GM12878 (cell line): ENCODE measurements around the gene ARL10. TPM values are rescaled to one million over a fixed set of nuclear protein-coding genes. Genes with fewer than 3 reads are reported as not detected.
A peak's percentile ranks its signal among the peaks of the same experiment; 100 is the strongest.

Source experiments
- ASH2L ChIP-seq: fragments of 300-600, 200-600 bp; sonication (generic); IDR thresholded peaks from 2 replicates; pipeline ENCODE4 v1.6.1; 2017; ENCODE audit warnings: low read depth, mild to moderate bottlenecking, borderline replicate concordance
- BCL11A ChIP-seq: IDR thresholded peaks from 2 replicates; pipeline ENCODE4 v1.6.1; 2011; ENCODE audit warnings: low read depth, low read length
- BHLHE40 ChIP-seq, 2 experiments: fragments of 450-650 bp in 1 of 2; IDR thresholded peaks; 2 replicates each; pipeline ENCODE4 v1.6.1; 2011 to 2017; ENCODE audit warnings: low read depth in 2 of 2, borderline replicate concordance in 1 of 2, improper control_type of control experiment in 1 of 2, low read length in 1 of 2, mild to moderate bottlenecking in 1 of 2
- BMI1 ChIP-seq: fragments of 450-650 bp; IDR thresholded peaks from 2 replicates; pipeline ENCODE4 v1.6.1; 2016; ENCODE audit warnings: mild to moderate bottlenecking, moderate library complexity, borderline replicate concordance
- MYB ChIP-seq: fragments of 150-350 bp; IDR thresholded peaks from 2 replicates; pipeline ENCODE4 v1.6.1; 2014; ENCODE audit warnings: mild to moderate bottlenecking, low read depth, low read length, borderline replicate concordance
- NBN ChIP-seq: fragments of 450-650 bp; IDR thresholded peaks from 2 replicates; pipeline ENCODE4 v1.6.1; 2016
- NR2F1 ChIP-seq: fragments of 450-650 bp; conservative IDR thresholded peaks from 2 replicates; pipeline ENCODE4 v1.6.1; 2017; ENCODE audit warnings: mild to moderate bottlenecking
- RB1 ChIP-seq: fragments of 450-650 bp; formaldehyde crosslinking; IDR thresholded peaks from 2 replicates; pipeline ENCODE4 v1.6.1; 2017; ENCODE audit warnings: mild to moderate bottlenecking, borderline replicate concordance
- RFX5 ChIP-seq: IDR thresholded peaks from 2 replicates; pipeline ENCODE4 v1.6.1; 2011; ENCODE audit warnings: low read depth, low read length, improper control_type of control experiment
- SMAD1 ChIP-seq: fragments of 450-650 bp; IDR thresholded peaks from 2 replicates; pipeline ENCODE4 v1.6.1; 2018; ENCODE audit warnings: mild to moderate bottlenecking, low read depth; ENCODE audit not compliant: partially characterized antibody
- SREBF1 ChIP-seq: IDR thresholded peaks from 2 replicates; pipeline ENCODE4 v1.6.1; 2012; ENCODE audit warnings: mild to moderate bottlenecking, low read length
- USF1 ChIP-seq: IDR thresholded peaks from 2 replicates; pipeline ENCODE4 v1.6.1; 2011; ENCODE audit warnings: borderline replicate concordance, low read depth, mild to moderate bottlenecking, moderate library complexity, mixed read lengths, low read length; ENCODE audit not compliant: insufficient read depth; ENCODE audit errors: extremely low read length
- ZNF274 ChIP-seq: IDR thresholded peaks from one replicate; pipeline ENCODE4 v1.8.0; 2011; ENCODE audit not compliant: insufficient read length, insufficient read depth
- ZNF622 ChIP-seq: fragments of 450-650 bp; IDR thresholded peaks from 2 replicates; pipeline ENCODE4 v1.6.1; 2017; ENCODE audit warnings: mild to moderate bottlenecking, inconsistent platforms
- ZNF687 ChIP-seq: fragments of 450-650 bp; IDR thresholded peaks from 2 replicates; pipeline ENCODE4 v1.6.1; 2017; ENCODE audit warnings: mild to moderate bottlenecking, moderate library complexity
- polyA plus RNA-seq, 11 experiments: library from polyadenylated mRNA; depleted of rRNA in 4 of 11; unstranded in 6 of 11; stranded (reverse) in 5 of 11; fragments of >200 nt; fragmentation: Nextera tagmentation in 4 of 11; fragmentation: Illumina TruSeq in 1 of 11; extraction: Ambion mirVana in 4 of 11; extraction: Trizol in 1 of 11; gene quantifications; 1 replicate in 1 of 11; 2 replicates in 10 of 11; pipeline versions ENCODE4 v1.2.1 to v1.2.3, GENCODE V29; 2011 to 2016; ENCODE audit warnings: inconsistent platforms in 2 of 11, missing spikeins in 2 of 11, low read depth in 1 of 11
- total RNA-seq, 4 experiments: library from RNA; depleted of rRNA in 3 of 4; stranded (reverse); fragments of >200 nt in 3 of 4; fragmentation: Illumina TruSeq in 1 of 4; extraction: Trizol in 1 of 4; gene quantifications; 2 replicates each; pipeline versions ENCODE4 v1.2.1 to v1.2.3, GENCODE V29; 2013 to 2021
- TF ChIP-seq, protein P1 (sequence below): IDR thresholded peaks from 2 replicates; pipeline ENCODE4 v1.6.1; 2012; ENCODE audit warnings: mild to moderate bottlenecking, low read depth, low read length
- TF ChIP-seq, protein P2 (sequence below): fragments of 450-650 bp; IDR thresholded peaks from 2 replicates; pipeline ENCODE4 v1.6.1; 2018; ENCODE audit warnings: mild to moderate bottlenecking, low read depth, moderate library complexity; ENCODE audit not compliant: partially characterized antibody

Gene ARL10
- total and polyA plus RNA-seq, 10 of the 15 experiments (the other 5 are each of a cell fraction or from before 2014, with no cell fraction given) = 0.44 to 6.4 (median 2.4) TPM

- TF ChIP-seq ZNF687 = peak; percentile 84; the same call in 1 of the 2 replicates
- TF ChIP-seq, protein P1, sequence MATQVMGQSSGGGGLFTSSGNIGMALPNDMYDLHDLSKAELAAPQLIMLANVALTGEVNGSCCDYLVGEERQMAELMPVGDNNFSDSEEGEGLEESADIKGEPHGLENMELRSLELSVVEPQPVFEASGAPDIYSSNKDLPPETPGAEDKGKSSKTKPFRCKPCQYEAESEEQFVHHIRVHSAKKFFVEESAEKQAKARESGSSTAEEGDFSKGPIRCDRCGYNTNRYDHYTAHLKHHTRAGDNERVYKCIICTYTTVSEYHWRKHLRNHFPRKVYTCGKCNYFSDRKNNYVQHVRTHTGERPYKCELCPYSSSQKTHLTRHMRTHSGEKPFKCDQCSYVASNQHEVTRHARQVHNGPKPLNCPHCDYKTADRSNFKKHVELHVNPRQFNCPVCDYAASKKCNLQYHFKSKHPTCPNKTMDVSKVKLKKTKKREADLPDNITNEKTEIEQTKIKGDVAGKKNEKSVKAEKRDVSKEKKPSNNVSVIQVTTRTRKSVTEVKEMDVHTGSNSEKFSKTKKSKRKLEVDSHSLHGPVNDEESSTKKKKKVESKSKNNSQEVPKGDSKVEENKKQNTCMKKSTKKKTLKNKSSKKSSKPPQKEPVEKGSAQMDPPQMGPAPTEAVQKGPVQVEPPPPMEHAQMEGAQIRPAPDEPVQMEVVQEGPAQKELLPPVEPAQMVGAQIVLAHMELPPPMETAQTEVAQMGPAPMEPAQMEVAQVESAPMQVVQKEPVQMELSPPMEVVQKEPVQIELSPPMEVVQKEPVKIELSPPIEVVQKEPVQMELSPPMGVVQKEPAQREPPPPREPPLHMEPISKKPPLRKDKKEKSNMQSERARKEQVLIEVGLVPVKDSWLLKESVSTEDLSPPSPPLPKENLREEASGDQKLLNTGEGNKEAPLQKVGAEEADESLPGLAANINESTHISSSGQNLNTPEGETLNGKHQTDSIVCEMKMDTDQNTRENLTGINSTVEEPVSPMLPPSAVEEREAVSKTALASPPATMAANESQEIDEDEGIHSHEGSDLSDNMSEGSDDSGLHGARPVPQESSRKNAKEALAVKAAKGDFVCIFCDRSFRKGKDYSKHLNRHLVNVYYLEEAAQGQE = no peak
- no peak for TF ChIP-seq RFX5
- no peak for TF ChIP-seq BCL11A
- TF ChIP-seq ASH2L = no peak
- TF ChIP-seq NBN = no peak
- no peak for TF ChIP-seq ZNF622
- TF ChIP-seq BMI1 = no peak
- TF ChIP-seq USF1 = no peak
- TF ChIP-seq SREBF1 = no peak
- TF ChIP-seq, protein P2, sequence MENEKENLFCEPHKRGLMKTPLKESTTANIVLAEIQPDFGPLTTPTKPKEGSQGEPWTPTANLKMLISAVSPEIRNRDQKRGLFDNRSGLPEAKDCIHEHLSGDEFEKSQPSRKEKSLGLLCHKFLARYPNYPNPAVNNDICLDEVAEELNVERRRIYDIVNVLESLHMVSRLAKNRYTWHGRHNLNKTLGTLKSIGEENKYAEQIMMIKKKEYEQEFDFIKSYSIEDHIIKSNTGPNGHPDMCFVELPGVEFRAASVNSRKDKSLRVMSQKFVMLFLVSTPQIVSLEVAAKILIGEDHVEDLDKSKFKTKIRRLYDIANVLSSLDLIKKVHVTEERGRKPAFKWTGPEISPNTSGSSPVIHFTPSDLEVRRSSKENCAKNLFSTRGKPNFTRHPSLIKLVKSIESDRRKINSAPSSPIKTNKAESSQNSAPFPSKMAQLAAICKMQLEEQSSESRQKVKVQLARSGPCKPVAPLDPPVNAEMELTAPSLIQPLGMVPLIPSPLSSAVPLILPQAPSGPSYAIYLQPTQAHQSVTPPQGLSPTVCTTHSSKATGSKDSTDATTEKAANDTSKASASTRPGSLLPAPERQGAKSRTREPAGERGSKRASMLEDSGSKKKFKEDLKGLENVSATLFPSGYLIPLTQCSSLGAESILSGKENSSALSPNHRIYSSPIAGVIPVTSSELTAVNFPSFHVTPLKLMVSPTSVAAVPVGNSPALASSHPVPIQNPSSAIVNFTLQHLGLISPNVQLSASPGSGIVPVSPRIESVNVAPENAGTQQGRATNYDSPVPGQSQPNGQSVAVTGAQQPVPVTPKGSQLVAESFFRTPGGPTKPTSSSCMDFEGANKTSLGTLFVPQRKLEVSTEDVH = no peak
- TF ChIP-seq BHLHE40 (IDR thresholded peaks at IDR 0.05; ENCODE audit: borderline replicate concordance in 1 of 2, low read depth in 2 of 2, low read length in 1 of 2) = peak in 1 of 2 experiments; percentile 44; a peak in 2 of 4 replicates
- no peak for TF ChIP-seq MYB
- no peak for TF ChIP-seq ZNF274
- peak; percentile 10; the same call in 1 of the 2 replicates for TF ChIP-seq RB1
- TF ChIP-seq SMAD1 = no peak
- TF ChIP-seq NR2F1 = no peak; the same call in 1 of the 2 replicates
Measured at GRCh38 chr5:176365351-176366231, at the start of gene ARL10 (continued).
